Measurements from ENCODE around the gene KLRG1.

KLRG1 gene

DNA sequence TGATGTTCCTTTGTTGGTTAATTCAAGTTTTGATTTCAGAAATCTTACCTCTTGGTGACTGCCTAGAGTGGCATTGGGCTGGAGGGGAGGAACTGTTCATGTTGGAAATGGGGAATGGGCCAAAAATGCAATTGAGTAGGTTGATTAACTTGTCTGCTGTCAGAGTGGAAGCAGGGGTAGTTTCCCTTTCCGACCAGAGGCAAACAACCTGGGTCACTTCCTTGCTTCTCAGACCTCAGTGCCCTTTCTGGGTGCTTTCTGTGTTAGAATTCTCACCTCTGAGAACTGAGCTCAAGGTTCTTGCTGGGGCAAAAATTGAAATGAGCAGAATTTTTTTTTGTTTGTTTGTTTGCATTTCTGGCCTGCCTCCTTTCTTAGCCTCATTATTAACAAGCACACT is 37.6 kb upstream of the KLRG1 start:
- Histone ChIP-seq H2AFZ (ENCODE audit: low read depth, low read length) (no peak overlapping the region), H3K4me2 (ENCODE audit: insufficient read depth, low read length) (peak overlapping the region; percentile 77; the same call in 1 of the 2 replicates), H3K27ac (ENCODE audit: low read length) (no peak overlapping the region), H3K4me1 (ENCODE audit: insufficient read depth, low read length) (peaks cover 32% of the 10 kb centered on the region), H3K4me3 (ENCODE audit: low read depth in 1 of 2, low read length in 2 of 2) (no peak overlapping the region), H3K79me2 (ENCODE audit: insufficient read depth, low read length) (peaks cover 45% of the 10 kb centered on the region), H4K20me1 (ENCODE audit: insufficient read depth, low read length) (peaks cover 10% of the 10 kb centered on the region; the same call in 1 of the 2 replicates), H3K27me3 (ENCODE audit: insufficient read depth, low read length, poor library complexity) (no peaks in the 10 kb centered on the region), H3K9ac (ENCODE audit: low read depth, low read length) (no peak overlapping the region), H3K9me3 (ENCODE audit: insufficient read depth, low read length, severe bottlenecking) (peaks cover 24% of the 10 kb centered on the region), H3K36me3 (ENCODE audit: insufficient read depth, low read length) (peaks cover 26% of the 10 kb centered on the region)
- DNase-seq (no peak), ATAC-seq (ENCODE audit: insufficient read depth, low read depth) (no peak)
- TF ChIP-seq EZH2 (IDR thresholded peaks at IDR 0.05; ENCODE audit: borderline replicate concordance, low read depth, low read length, severe bottlenecking) = no peak
- TF ChIP-seq, protein P1, sequence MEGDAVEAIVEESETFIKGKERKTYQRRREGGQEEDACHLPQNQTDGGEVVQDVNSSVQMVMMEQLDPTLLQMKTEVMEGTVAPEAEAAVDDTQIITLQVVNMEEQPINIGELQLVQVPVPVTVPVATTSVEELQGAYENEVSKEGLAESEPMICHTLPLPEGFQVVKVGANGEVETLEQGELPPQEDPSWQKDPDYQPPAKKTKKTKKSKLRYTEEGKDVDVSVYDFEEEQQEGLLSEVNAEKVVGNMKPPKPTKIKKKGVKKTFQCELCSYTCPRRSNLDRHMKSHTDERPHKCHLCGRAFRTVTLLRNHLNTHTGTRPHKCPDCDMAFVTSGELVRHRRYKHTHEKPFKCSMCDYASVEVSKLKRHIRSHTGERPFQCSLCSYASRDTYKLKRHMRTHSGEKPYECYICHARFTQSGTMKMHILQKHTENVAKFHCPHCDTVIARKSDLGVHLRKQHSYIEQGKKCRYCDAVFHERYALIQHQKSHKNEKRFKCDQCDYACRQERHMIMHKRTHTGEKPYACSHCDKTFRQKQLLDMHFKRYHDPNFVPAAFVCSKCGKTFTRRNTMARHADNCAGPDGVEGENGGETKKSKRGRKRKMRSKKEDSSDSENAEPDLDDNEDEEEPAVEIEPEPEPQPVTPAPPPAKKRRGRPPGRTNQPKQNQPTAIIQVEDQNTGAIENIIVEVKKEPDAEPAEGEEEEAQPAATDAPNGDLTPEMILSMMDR (IDR thresholded peaks at IDR 0.05; ENCODE audit: borderline replicate concordance, extremely low read depth, low read length, poor library complexity, severe bottlenecking) = no peak

DNA sequence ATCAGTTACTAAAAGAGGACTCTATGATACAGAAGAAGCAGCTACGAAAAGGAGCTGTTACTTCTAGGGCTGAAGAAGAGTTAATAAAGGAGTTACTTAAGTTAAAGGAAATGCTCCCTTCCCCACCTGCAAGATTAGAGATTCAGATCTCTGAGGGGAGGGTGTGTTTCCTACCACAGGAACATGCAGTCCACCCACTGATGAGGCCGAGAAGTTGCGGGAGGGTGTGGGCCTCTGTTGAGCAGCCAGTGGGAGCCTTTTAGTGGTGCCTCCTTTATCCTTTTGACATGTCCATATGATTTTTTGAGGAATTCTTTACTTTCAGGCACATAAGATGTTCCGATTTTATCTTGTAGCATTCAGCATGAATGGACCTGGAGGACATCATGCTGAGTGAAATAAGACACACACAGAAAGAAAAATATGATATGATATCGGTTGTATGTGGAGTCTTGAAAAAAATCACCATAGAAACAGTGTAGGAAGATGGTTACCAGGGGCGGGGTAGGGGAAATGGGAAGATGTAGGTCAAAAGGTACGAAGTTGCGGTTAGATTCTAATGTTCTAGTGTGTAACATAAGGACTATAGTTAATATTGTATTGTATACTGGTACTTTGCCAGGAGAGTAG is 35.5 kb upstream of the KLRG1 start:
- Histone ChIP-seq H3K4me3 (ENCODE audit: low read depth in 1 of 2, low read length in 2 of 2) (no peak overlapping the region), H3K4me1 (ENCODE audit: insufficient read depth, low read length) (peaks cover 12% of the 10 kb centered on the region), H4K20me1 (ENCODE audit: insufficient read depth, low read length) (peaks cover 2% of the 10 kb centered on the region; the same call in 1 of the 2 replicates), H3K79me2 (ENCODE audit: insufficient read depth, low read length) (peaks cover 23% of the 10 kb centered on the region), H3K27me3 (ENCODE audit: insufficient read depth, low read length, poor library complexity) (no peaks in the 10 kb centered on the region), H3K9ac (ENCODE audit: low read depth, low read length) (no peak overlapping the region), H2AFZ (ENCODE audit: low read depth, low read length) (no peak overlapping the region), H3K27ac (ENCODE audit: low read length) (no peak overlapping the region), H3K36me3 (ENCODE audit: insufficient read depth, low read length) (peaks cover 25% of the 10 kb centered on the region), H3K9me3 (ENCODE audit: insufficient read depth, low read length, severe bottlenecking) (peaks cover 24% of the 10 kb centered on the region), H3K4me2 (ENCODE audit: insufficient read depth, low read length) (no peak overlapping the region)
- DNase-seq (no peak), ATAC-seq (ENCODE audit: insufficient read depth, low read depth) (no peak)
- TF ChIP-seq, protein P1 (IDR thresholded peaks at IDR 0.05; ENCODE audit: borderline replicate concordance, extremely low read depth, low read length, poor library complexity, severe bottlenecking) = no peak
- TF ChIP-seq EZH2 (IDR thresholded peaks at IDR 0.05; ENCODE audit: borderline replicate concordance, low read depth, low read length, severe bottlenecking) = no peak

DNA sequence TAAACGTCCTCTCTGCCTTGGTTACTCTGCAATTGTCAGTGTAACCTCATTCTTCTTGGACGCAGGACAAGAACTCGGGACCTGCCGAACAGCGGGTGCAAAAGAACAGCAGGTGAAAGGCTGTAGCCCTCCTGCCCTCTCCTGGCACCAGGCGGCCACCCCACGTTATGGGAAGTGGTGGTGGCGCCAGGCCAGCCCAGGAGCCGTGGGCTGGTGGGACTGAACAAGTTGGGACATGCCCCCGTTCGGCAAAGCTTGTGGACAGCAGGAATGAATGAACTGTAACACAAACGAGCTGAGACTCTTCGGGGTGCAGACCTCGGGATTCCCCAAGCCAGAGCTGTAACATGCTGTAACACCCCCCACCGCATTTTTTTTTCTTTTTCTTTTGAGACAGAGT is 33.3 kb upstream of the KLRG1 start:
- ATAC-seq (ENCODE audit: insufficient read depth, low read depth) (no peak), DNase-seq (no peak)
- TF ChIP-seq, protein P1 (IDR thresholded peaks at IDR 0.05; ENCODE audit: borderline replicate concordance, extremely low read depth, low read length, poor library complexity, severe bottlenecking) = no peak
- no peak for TF ChIP-seq EZH2 (IDR thresholded peaks at IDR 0.05; ENCODE audit: borderline replicate concordance, low read depth, low read length, severe bottlenecking)
- Histone ChIP-seq H3K9ac (ENCODE audit: low read depth, low read length) (no peak overlapping the region), H3K36me3 (ENCODE audit: insufficient read depth, low read length) (peaks cover 25% of the 10 kb centered on the region), H3K4me1 (ENCODE audit: insufficient read depth, low read length) (peaks cover 7% of the 10 kb centered on the region), H2AFZ (ENCODE audit: low read depth, low read length) (no peak overlapping the region), H3K4me2 (ENCODE audit: insufficient read depth, low read length) (no peak overlapping the region), H3K9me3 (ENCODE audit: insufficient read depth, low read length, severe bottlenecking) (peaks cover 24% of the 10 kb centered on the region), H3K79me2 (ENCODE audit: insufficient read depth, low read length) (peaks cover 3% of the 10 kb centered on the region), H3K27ac (ENCODE audit: low read length) (no peak overlapping the region), H3K4me3 (ENCODE audit: low read depth in 1 of 2, low read length in 2 of 2) (no peak overlapping the region), H3K27me3 (ENCODE audit: insufficient read depth, low read length, poor library complexity) (no peaks in the 10 kb centered on the region), H4K20me1 (ENCODE audit: insufficient read depth, low read length) (no peaks in the 10 kb centered on the region)

All from DND-41 (cell line).